Choroid plexus epithelial cell (primary cell): Measurements from ENCODE around the gene E2F1.
"Not testable (repeated sequence)": the region's sequence is repeated elsewhere in the genome, so short reads cannot be mapped to it uniquely, and the experiment has no call there.

Experiments
- DNase-seq: peaks from one replicate; pipeline ENCODE4 v3.0.0-alpha.2; 2010; ENCODE audit warnings: low read depth
- H3K4me3 ChIP-seq: 2 replicates; pipeline ENCODE4 v1.5.1; 2011; ENCODE audit warnings: low read depth, mild to moderate bottlenecking, control low read depth, low read length, moderate library complexity
- CTCF ChIP-seq: conservative IDR thresholded peaks from 2 replicates; pipeline ENCODE4 v1.5.1; 2011; ENCODE audit warnings: low read depth, mild to moderate bottlenecking, control low read depth, inconsistent platforms, low read length, moderate library complexity

The E2F1 gene

GRCh38 chr20:33645072-33645358 is 41.2 kb downstream of the E2F1 start:
- no peak for TF ChIP-seq CTCF
- no peak for DNase-seq
- H3K4me3 ChIP-seq = no peak overlapping the region

DNA sequence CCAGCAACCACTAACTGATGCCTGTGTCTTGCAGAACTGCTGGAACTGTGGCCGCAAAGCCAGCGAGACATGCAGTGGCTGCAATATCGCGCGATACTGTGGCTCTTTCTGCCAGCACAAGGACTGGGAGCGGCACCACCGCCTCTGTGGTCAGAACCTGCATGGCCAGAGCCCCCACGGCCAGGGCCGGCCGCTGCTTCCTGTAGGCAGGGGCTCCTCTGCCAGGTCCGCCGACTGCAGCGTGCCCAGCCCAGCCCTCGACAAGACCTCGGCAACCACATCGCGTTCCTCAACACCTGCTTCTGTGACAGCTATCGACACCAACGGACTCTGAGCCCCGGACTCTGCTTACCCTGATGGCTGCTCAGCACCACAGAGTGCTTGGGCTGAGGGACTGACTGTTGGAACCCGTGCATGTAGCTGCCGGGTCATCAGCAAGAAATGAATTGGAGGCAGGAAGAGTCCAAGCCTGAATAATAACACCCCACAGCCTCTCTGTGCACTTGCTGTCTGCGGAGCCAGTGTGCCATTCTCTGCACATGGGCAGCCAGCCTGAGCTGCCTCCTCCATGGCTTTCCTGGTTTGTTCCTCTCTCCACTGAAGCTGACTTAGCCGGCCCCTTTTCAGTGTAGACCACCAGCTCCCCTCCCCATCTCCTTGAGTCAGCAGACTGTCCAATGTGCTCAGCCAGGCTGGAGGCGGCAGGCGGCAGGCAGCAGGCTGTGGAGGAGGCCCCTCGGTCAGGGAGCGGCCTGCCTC is 41.7 kb downstream of the E2F1 start:
- no peak overlapping the region for H3K4me3 ChIP-seq
- no peak for TF ChIP-seq CTCF
- DNase-seq = no peak

DNA sequence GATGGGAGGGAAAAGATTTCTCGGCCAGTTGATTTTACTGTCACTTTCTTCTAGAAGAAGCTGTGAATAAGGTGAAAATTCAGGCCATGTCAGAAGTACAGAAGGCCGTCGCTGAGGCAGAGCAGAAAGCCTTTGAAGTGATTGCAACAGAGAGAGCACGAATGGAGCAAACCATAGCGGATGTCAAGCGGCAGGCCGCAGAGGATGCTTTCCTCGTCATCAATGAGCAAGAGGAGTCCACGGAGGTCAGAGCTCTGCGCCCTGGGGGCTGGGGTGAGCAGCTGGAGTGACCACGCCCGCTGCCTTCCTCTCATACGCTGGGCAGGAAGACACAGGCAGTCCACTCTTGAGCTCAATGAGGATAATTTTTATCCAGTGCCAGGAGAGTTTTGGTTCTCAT is 45.9 kb downstream of the E2F1 start:
- DNase-seq = peak; percentile 66
- TF ChIP-seq CTCF = no peak
- H3K4me3 ChIP-seq = no peak overlapping the region

DNA sequence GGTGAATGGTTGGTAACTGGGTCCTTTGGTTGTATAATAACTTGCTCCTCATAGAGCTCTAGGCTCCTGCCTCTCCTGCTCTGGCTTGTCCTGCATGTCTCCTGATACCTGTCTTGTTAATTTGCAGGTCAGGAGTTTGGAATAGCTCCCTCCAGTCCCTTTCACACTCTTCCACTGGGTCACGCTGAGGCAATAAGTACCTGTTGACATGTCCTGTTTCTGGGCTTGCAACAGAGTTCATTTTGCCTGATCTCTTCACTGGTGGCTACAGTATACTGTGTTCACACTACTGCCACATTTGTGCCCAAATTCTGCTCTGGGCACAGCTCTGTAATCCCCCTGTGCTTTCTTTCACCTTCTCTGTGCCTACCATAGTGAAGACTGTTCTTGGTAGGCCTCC is 49.4 kb downstream of the E2F1 start:
- H3K4me3 ChIP-seq = no peak overlapping the region
- no peak for DNase-seq
- TF ChIP-seq CTCF = no peak

DNA sequence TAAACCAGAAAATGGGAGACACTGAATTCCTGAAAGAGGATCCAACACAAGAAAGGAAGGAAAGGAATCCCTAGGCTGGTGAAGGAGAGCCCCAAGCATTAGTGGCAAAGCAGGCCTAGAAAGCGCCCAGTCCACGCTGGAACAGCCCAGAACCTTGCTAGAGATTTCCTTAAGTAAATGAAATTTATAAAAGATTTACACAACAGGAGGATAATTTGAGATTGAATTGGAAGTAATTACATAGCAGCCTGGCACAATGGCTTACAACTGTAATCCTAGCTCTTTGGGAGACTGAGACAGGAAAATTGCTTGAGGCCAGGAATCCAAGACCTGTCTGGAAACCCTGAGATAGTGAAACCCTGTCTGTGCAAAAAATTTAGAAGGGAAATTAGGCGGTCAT is 50.8 kb downstream of the E2F1 start:
- H3K4me3 ChIP-seq = no peak overlapping the region
- DNase-seq = no peak
- no peak for TF ChIP-seq CTCF

DNA sequence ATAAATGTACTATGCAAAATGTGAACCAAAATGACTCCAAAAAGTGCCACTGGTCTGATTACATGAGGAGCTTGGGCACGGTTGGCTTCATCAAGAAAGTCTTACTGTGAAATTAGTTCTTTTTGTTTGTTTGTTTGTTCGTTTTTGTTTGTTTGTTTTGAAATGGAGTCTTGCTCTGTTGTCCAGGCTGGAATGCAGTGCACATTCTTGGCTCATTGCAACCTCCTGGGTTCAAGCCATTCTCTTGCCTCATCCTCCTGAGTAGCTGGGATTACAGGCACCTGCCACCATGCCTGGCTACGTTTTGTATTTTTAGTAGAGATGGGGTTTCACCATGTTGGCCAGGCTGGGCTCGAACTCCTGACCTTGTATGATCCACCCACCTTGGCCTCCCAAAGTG is 54.3 kb downstream of the E2F1 start:
- DNase-seq = not testable (repeated sequence)

GRCh38 chr20:33630507-33630906 is 55.7 kb downstream of the E2F1 start:
- DNase-seq = no peak
- TF ChIP-seq CTCF = no peak
- no peak overlapping the region for H3K4me3 ChIP-seq

More for the DNA sequence above, 54.3 kb downstream of the E2F1 start:
- not testable (repeated sequence) for H3K4me3 ChIP-seq
